ENCODE results near the gene PLOD3. TPM values are rescaled to one million over a fixed set of nuclear protein-coding genes. Genes with fewer than 3 reads are reported as not detected.

Gene PLOD3
- total and polyA plus RNA-seq, 9 of the 15 experiments (the other 6 are each of a cell fraction or from before 2014, with no cell fraction given) = 2.8 to 101 (median 30.9) TPM

DNA sequence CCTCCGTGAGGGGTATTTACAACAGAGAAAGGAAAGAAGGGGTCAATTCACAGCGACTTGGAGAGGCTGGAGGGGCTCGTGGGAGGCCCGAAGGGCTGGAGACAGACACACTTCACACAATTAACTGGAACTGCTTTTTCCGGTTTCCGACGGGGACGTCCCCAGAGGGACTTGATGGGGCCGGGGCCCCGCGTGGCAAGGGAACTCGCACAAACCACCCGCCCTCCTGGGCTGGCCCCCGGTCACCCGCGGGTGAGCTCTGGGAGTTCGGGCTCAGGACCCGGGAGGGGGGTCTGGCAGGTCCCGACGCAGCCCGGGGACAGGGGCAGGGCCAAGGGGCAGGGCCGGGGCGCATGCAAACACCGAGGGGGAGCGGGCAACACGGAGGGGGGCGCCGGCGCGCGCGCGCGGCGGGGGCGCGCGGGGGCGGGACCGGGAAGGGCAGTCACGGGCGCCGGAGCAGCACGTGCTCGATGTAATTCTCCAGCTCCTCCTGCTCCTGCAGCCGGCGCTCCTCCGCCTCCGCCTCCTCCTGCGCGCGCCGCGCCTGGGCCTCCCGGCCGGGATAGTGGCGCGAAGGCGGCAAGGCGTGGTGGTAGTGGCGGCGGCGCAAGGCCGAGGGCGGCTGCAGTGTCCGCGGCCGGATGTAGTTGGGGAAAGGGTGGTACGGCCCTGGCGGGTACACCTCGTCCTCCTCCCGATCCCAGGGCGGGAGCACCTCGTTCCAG is 54.7 kb downstream of the PLOD3 start:
- H3K9ac ChIP-seq (ENCODE audit: insufficient read depth in 1 of 2, low read depth in 2 of 2, low read length in 2 of 2) = peak overlapping the region in 1 of 2 experiments; percentile 88; a peak in 2 of 4 replicates
- peak; percentile 73 for ATAC-seq
- H2AFZ ChIP-seq (ENCODE audit: low read depth, low read length) = peak overlapping the region; percentile 77
- no peak for TF ChIP-seq ZNF551 (CRISPR knock-in tag; IDR thresholded peaks at IDR 0.05)
- TF ChIP-seq NUFIP1 (IDR thresholded peaks at IDR 0.05; ENCODE audit: partially characterized antibody) = no peak
- TF ChIP-seq ZNF282 (CRISPR knock-in tag; IDR thresholded peaks at IDR 0.05) = no peak
- 0 out of 2 replicates have a peak, but pooled peaks have one; percentile 17 for TF ChIP-seq E2F3 (CRISPR knock-in tag; IDR thresholded peaks at IDR 0.05)
- 0 out of 2 replicates have a peak, but pooled peaks have one; percentile 28 for TF ChIP-seq KDM2B (CRISPR knock-in tag; IDR thresholded peaks at IDR 0.05)
- TF ChIP-seq, protein P1, sequence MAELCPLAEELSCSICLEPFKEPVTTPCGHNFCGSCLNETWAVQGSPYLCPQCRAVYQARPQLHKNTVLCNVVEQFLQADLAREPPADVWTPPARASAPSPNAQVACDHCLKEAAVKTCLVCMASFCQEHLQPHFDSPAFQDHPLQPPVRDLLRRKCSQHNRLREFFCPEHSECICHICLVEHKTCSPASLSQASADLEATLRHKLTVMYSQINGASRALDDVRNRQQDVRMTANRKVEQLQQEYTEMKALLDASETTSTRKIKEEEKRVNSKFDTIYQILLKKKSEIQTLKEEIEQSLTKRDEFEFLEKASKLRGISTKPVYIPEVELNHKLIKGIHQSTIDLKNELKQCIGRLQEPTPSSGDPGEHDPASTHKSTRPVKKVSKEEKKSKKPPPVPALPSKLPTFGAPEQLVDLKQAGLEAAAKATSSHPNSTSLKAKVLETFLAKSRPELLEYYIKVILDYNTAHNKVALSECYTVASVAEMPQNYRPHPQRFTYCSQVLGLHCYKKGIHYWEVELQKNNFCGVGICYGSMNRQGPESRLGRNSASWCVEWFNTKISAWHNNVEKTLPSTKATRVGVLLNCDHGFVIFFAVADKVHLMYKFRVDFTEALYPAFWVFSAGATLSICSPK (IDR thresholded peaks at IDR 0.05; ENCODE audit: borderline replicate concordance) = no peak
- TF ChIP-seq POLR2AphosphoS2 (IDR thresholded peaks at IDR 0.05; ENCODE audit: low read length) = no peak
- 0 out of 2 replicates have a peak, but pooled peaks have one; percentile 8 for TF ChIP-seq CREM (IDR thresholded peaks at IDR 0.05; ENCODE audit: low read depth)
- no peak for TF ChIP-seq TRIM28 (IDR thresholded peaks at IDR 0.05)
- no peak for TF ChIP-seq ATF7 (IDR thresholded peaks at IDR 0.05)
- TF ChIP-seq ZBTB1 (CRISPR knock-in tag; IDR thresholded peaks at IDR 0.05; ENCODE audit: borderline replicate concordance, low read depth) = no peak
- TF ChIP-seq BHLHE40 (IDR thresholded peaks at IDR 0.05; ENCODE audit: low read length) = peak; percentile 94
- no peak for TF ChIP-seq ZNF175 (CRISPR knock-in tag; IDR thresholded peaks at IDR 0.05; ENCODE audit: low read depth)
- TF ChIP-seq BACH1 (tag; IDR thresholded peaks at IDR 0.05) = no peak
- TF ChIP-seq, protein P2, sequence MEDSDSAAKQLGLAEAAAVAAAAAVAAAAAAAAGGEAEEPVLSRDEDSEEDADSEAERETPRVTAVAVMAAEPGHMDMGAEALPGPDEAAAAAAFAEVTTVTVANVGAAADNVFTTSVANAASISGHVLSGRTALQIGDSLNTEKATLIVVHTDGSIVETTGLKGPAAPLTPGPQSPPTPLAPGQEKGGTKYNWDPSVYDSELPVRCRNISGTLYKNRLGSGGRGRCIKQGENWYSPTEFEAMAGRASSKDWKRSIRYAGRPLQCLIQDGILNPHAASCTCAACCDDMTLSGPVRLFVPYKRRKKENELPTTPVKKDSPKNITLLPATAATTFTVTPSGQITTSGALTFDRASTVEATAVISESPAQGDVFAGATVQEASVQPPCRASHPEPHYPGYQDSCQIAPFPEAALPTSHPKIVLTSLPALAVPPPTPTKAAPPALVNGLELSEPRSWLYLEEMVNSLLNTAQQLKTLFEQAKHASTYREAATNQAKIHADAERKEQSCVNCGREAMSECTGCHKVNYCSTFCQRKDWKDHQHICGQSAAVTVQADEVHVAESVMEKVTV (CRISPR knock-in tag; IDR thresholded peaks at IDR 0.05) = no peak
- no peak for TF ChIP-seq HDAC8 (tag; IDR thresholded peaks at IDR 0.05)
- no peak for TF ChIP-seq ZNF239 (CRISPR knock-in tag; IDR thresholded peaks at IDR 0.05)
- no peak for TF ChIP-seq ZKSCAN8 (CRISPR knock-in tag; IDR thresholded peaks at IDR 0.05)
- TF ChIP-seq, protein P3, sequence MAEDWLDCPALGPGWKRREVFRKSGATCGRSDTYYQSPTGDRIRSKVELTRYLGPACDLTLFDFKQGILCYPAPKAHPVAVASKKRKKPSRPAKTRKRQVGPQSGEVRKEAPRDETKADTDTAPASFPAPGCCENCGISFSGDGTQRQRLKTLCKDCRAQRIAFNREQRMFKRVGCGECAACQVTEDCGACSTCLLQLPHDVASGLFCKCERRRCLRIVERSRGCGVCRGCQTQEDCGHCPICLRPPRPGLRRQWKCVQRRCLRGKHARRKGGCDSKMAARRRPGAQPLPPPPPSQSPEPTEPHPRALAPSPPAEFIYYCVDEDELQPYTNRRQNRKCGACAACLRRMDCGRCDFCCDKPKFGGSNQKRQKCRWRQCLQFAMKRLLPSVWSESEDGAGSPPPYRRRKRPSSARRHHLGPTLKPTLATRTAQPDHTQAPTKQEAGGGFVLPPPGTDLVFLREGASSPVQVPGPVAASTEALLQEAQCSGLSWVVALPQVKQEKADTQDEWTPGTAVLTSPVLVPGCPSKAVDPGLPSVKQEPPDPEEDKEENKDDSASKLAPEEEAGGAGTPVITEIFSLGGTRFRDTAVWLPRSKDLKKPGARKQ (CRISPR knock-in tag; IDR thresholded peaks at IDR 0.05) = no peak

More for the DNA sequence above, 54.7 kb downstream of the PLOD3 start:
- Histone ChIP-seq H3K27ac (ENCODE audit: extremely low read depth, low read depth, low read length) (peak overlapping the region; percentile 50; the same call in 2 of the 3 replicates), H4K20me1 (replicated peaks; ENCODE audit: control insufficient read depth, insufficient read depth, low read length) (peaks cover 12% of the 10 kb centered on the region), H3K36me3 (ENCODE audit: control insufficient read depth, insufficient read depth, low read length) (peaks cover 30% of the 10 kb centered on the region; the same call in 1 of the 3 replicates), H3K79me2 (ENCODE audit: control insufficient read depth, insufficient read depth, low read length) (no peaks in the 10 kb centered on the region), H3K9me3 (replicated peaks; ENCODE audit: control insufficient read depth, insufficient read depth, low read depth, low read length) (no peaks in the 10 kb centered on the region), H3K4me2 (ENCODE audit: insufficient read depth, low read length) (peak overlapping the region; percentile 58), H3K9me1 (ENCODE audit: control insufficient read depth, insufficient read depth, low read length) (no peaks in the 10 kb centered on the region), H3K4me3 (peak overlapping the region; percentile 32; the same call in 1 of the 2 replicates), H3K27me3 (ENCODE audit: control insufficient read depth in 2 of 2, insufficient read depth in 2 of 2, low read length in 2 of 2) (peaks cover 5 to 15% of the 10 kb centered on the region in 2 experiments; a peak in 2 of 5 replicates), H3K4me1 (replicated peaks in 1 of 2; ENCODE audit: control insufficient read depth in 2 of 2, insufficient read depth in 2 of 2, low read length in 2 of 2) (peaks cover 20 to 57% of the 10 kb centered on the region in 2 experiments; a peak in 4 of 5 replicates)
- peak; percentile 74 for FAIRE-seq
- intact Hi-C loops (cut with micrococcal nuclease) (no loop called here), in situ Hi-C loops (cut with MboI) (no loop called here)
- WGBS (ENCODE audit: insufficient coverage, low coverage, missing lambda C conversion rate) = 12% methylated on average over 49 of the region's 74 CpGs
- BruUV-seq (replicated peaks) = no TSS peak
- CTCF ChIA-PET (ENCODE audit: low intra/inter-chr PET ratio) = no interaction called here
- DNase-seq (ENCODE audit: extremely low read depth in 1 of 4, low spot score in 3 of 4) = peak; percentile 78 to 86 (median 82)
- POLR2A ChIA-PET = no interaction called here

Measured in K562 (cell line).